MM.1S (cell line): Measurements from ENCODE around the gene LCLAT1.

Source experiments
- DNase-seq: peaks from one replicate; pipeline ENCODE4 v3.0.0-alpha.2; 2015
- H2AFZ ChIP-seq: fragments of 300-600 bp; sonication (generic); 2 replicates; pipeline ENCODE4 v1.6.0; 2016; ENCODE audit warnings: antibody characterized with exemption, low read length
- H3F3A ChIP-seq: fragments of 300-600 bp; sonication (generic); 2 replicates; pipeline ENCODE4 v1.6.1; 2016; ENCODE audit warnings: mild to moderate bottlenecking, antibody characterized with exemption, low read length, moderate library complexity, mixed read lengths; ENCODE audit not compliant: insufficient read depth
- H3K27ac ChIP-seq: fragments of 300-600 bp; sonication (generic); 2 replicates; pipeline ENCODE4 v1.5.1; 2016; ENCODE audit warnings: mild to moderate bottlenecking, low read length
- H3K27me3 ChIP-seq: fragments of 300-600 bp; sonication (generic); replicated peaks from 2 replicates; pipeline ENCODE4 v1.6.0; 2016; ENCODE audit warnings: low read length; ENCODE audit not compliant: insufficient read depth
- H3K36me3 ChIP-seq: fragments of 300-600 bp; sonication (generic); replicated peaks from 2 replicates; pipeline ENCODE4 v1.6.1; 2016; ENCODE audit warnings: mild to moderate bottlenecking, low read length, mixed read lengths; ENCODE audit not compliant: insufficient read depth
- H3K4me1 ChIP-seq: fragments of 300-600 bp; sonication (generic); 2 replicates; pipeline ENCODE4 v1.6.1; 2016; ENCODE audit warnings: low read length, mixed read lengths
- H3K4me2 ChIP-seq: fragments of 300-600 bp; sonication (generic); 2 replicates; pipeline ENCODE4 v1.6.0; 2016; ENCODE audit warnings: low read depth, low read length
- H3K4me3 ChIP-seq: fragments of 300-600 bp; sonication (generic); 2 replicates; pipeline ENCODE4 v1.5.1; 2016; ENCODE audit warnings: low read length, mixed read lengths
- H3K79me2 ChIP-seq: fragments of 300-600 bp; sonication (generic); 2 replicates; pipeline ENCODE4 v1.6.1; 2016; ENCODE audit warnings: mixed run types, low read length, mixed read lengths
- H3K9ac ChIP-seq: fragments of 300-600 bp; sonication (generic); 2 replicates; pipeline ENCODE4 v1.6.1; 2016; ENCODE audit warnings: low read length, mixed read lengths
- H3K9me2 ChIP-seq: fragments of 300-600 bp; sonication (generic); replicated peaks from 2 replicates; pipeline ENCODE4 v1.6.1; 2016; ENCODE audit warnings: mild to moderate bottlenecking, low read length, mixed read lengths; ENCODE audit not compliant: insufficient read depth
- H3K9me3 ChIP-seq: fragments of 300-600 bp; sonication (generic); replicated peaks from 2 replicates; pipeline ENCODE4 v1.6.1; 2016; ENCODE audit warnings: mild to moderate bottlenecking, low read length, mixed read lengths; ENCODE audit not compliant: insufficient read depth
- H4K20me1 ChIP-seq: fragments of 300-600 bp; sonication (generic); 2 replicates; pipeline ENCODE4 v1.6.1; 2016; ENCODE audit warnings: mild to moderate bottlenecking, low read length, moderate library complexity, mixed read lengths; ENCODE audit not compliant: insufficient read depth
- CTCF ChIP-seq: fragments of 300-600 bp; sonication (generic); IDR thresholded peaks from 2 replicates; pipeline ENCODE4 v1.5.1; 2016; ENCODE audit warnings: antibody characterized with exemption, low read length, mixed read lengths
- EZH2 ChIP-seq: fragments of 300-600 bp; sonication (generic); optimal IDR thresholded peaks from 2 replicates; pipeline ENCODE3; 2017; ENCODE audit warnings: low read depth, mild to moderate bottlenecking, antibody characterized with exemption, low read length, mixed read lengths
- EZH2phosphoT487 ChIP-seq: fragments of 300-600 bp; sonication (generic); IDR thresholded peaks from 2 replicates; pipeline ENCODE4 v1.6.1; 2018; ENCODE audit warnings: antibody characterized with exemption, low read length

The LCLAT1 gene

GRCh38 chr2:30405260-30405605 is 41.8 kb upstream of the LCLAT1 start:
- Histone ChIP-seq H3K4me1 (no peaks in the 10 kb centered on the region), H4K20me1 (no peaks in the 10 kb centered on the region), H3K9me3 (no peaks in the 10 kb centered on the region), H3K4me3 (no peak overlapping the region), H2AFZ (no peak overlapping the region), H3K4me2 (no peak overlapping the region), H3K79me2 (no peaks in the 10 kb centered on the region), H3F3A (no peaks in the 10 kb centered on the region), H3K36me3 (no peaks in the 10 kb centered on the region), H3K9me2 (no peaks in the 10 kb centered on the region), H3K27me3 (no peaks in the 10 kb centered on the region), H3K27ac (no peak overlapping the region), H3K9ac (no peak overlapping the region)
- no peak for DNase-seq
- no peak for TF ChIP-seq CTCF
- no peak for TF ChIP-seq EZH2phosphoT487
- TF ChIP-seq EZH2 = no peak

GRCh38 chr2:30406853-30407252 is 40.2 kb upstream of the LCLAT1 start:
- no peak overlapping the region for H3K4me3 ChIP-seq
- no peaks in the 10 kb centered on the region for H3K4me1 ChIP-seq
- DNase-seq = no peak

DNA sequence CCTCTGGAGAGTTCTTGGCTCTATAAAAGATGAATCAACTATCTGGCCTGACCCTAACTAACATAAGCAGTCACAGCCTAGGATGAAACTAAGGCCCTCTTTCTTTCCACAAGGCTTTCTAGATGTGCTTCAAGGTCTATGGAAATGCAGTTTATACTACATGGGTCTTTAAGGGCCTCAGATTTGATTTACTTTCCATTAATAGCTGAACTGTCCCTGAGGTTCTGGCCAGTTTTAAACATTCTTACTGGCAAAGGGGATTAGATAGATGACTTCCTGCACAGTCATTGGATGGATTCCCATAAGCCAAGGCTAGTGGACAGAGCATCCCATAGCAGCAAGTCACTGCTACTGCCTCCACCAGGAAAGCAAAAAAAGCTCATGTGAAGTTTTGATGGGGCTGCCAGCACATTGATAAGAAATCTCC is 38.1 kb upstream of the LCLAT1 start:
- H4K20me1 ChIP-seq = no peaks in the 10 kb centered on the region
- H3K9ac ChIP-seq = no peak overlapping the region
- no peaks in the 10 kb centered on the region for H3K4me1 ChIP-seq
- H3F3A ChIP-seq = no peaks in the 10 kb centered on the region
- H3K79me2 ChIP-seq = no peaks in the 10 kb centered on the region
- H2AFZ ChIP-seq = no peak overlapping the region
- H3K36me3 ChIP-seq = no peaks in the 10 kb centered on the region
- H3K27me3 ChIP-seq = no peaks in the 10 kb centered on the region
- no peak overlapping the region for H3K4me2 ChIP-seq
- no peak overlapping the region for H3K27ac ChIP-seq
- no peak overlapping the region for H3K4me3 ChIP-seq
- no peaks in the 10 kb centered on the region for H3K9me2 ChIP-seq
- TF ChIP-seq CTCF (no peak), EZH2 (no peak), EZH2phosphoT487 (no peak)
- H3K9me3 ChIP-seq = no peaks in the 10 kb centered on the region
- no peak for DNase-seq

More at GRCh38 chr2:30406853-30407252, 40.2 kb upstream of the LCLAT1 start:
- Histone ChIP-seq H3K4me2 (no peak overlapping the region), H3F3A (no peaks in the 10 kb centered on the region), H2AFZ (no peak overlapping the region), H3K36me3 (no peaks in the 10 kb centered on the region), H3K27ac (no peak overlapping the region), H3K9me3 (no peaks in the 10 kb centered on the region), H3K9ac (no peak overlapping the region), H4K20me1 (no peaks in the 10 kb centered on the region), H3K9me2 (no peaks in the 10 kb centered on the region), H3K27me3 (no peaks in the 10 kb centered on the region), H3K79me2 (no peaks in the 10 kb centered on the region)
- TF ChIP-seq EZH2phosphoT487 (no peak), EZH2 (no peak), CTCF (no peak)
